GM12878 (cell line): ENCODE results near the gene CCDC15. TPM values are rescaled to one million over a fixed set of nuclear protein-coding genes. Genes with fewer than 3 reads are reported as not detected.

Experiments
- ATAC-seq: fragments of 200-7000 bp; cut with Tn5 transposase; 3 replicates; pipeline ENCODE4 v1.9.1; 2020; ENCODE audit warnings: mild to moderate bottlenecking, moderate library complexity
- BruUV-seq: library from RNA; stranded (reverse); fragments of 400-500 nt; replicated peaks from 2 replicates; lab custom pipeline; 2021; lab: Mats Ljungman, UMichigan
- CTCF ChIA-PET: fragments of 300-600 bp; sonication (Branson Sonifier 250); formaldehyde crosslinking; extraction: SDS; loops from one replicate; lab custom pipeline; 2021; ENCODE audit warnings: inconsistent platforms; lab: Yijun Ruan, JAX
- POLR2A ChIA-PET: fragments of 350-600 bp; formaldehyde crosslinking; extraction: SDS; loops from one replicate; lab custom pipeline; 2021; ENCODE audit warnings: inconsistent platforms; lab: Charles Lee
- RAD21 ChIA-PET: fragments of 300-600 bp; sonication (Branson Sonifier 250); formaldehyde crosslinking; loops from one replicate; lab custom pipeline; 2023; ENCODE audit warnings: antibody characterized with exemption; ENCODE audit not compliant: unreplicated experiment; lab: Charles Lee
- SMC1A ChIA-PET: fragments of 300-600 bp; sonication (Branson Sonifier 250); formaldehyde crosslinking; loops from one replicate; lab custom pipeline; 2023; ENCODE audit not compliant: unreplicated experiment, uncharacterized antibody; lab: Charles Lee
- DNase-seq: peaks from one replicate; pipeline ENCODE4 v3.0.0-alpha.2; 2011; ENCODE audit warnings: low read depth, low spot score
- FAIRE-seq: peaks from 3 replicates; lab custom pipeline; 2011; peaks lifted over from hg19 to GRCh38; lab: Jason Lieb, UNC
- H2AFZ ChIP-seq: 2 replicates; pipeline ENCODE4 v1.6.0; 2011; ENCODE audit warnings: low read depth, low read length, control low read depth; ENCODE audit not compliant: control insufficient read depth
- H3K27ac ChIP-seq: 2 replicates; pipeline ENCODE4 v1.5.1; 2011; ENCODE audit warnings: control low read depth; ENCODE audit not compliant: control insufficient read depth, insufficient read depth
- H3K27me3 ChIP-seq, 2 experiments: replicated peaks in 1 of 2; 2 replicates each; pipeline versions ENCODE4 v1.6.0 to v1.6.1; 2011; ENCODE audit warnings: low read length in 1 of 2; ENCODE audit not compliant: control insufficient read depth in 2 of 2, insufficient read depth in 2 of 2
- H3K36me3 ChIP-seq, 2 experiments: 2 replicates each; pipeline ENCODE4 v1.5.1; 2011; ENCODE audit warnings: low read length in 1 of 2; ENCODE audit not compliant: control insufficient read depth in 2 of 2, insufficient read depth in 2 of 2
- H3K4me1 ChIP-seq: 2 replicates; pipeline ENCODE4 v1.6.1; 2011; ENCODE audit warnings: mild to moderate bottlenecking, low read length, moderate library complexity, mixed read lengths; ENCODE audit not compliant: control insufficient read depth, insufficient read depth
- H3K4me2 ChIP-seq: 2 replicates; pipeline ENCODE4 v1.6.0; 2011; ENCODE audit warnings: control low read depth; ENCODE audit not compliant: control insufficient read depth, insufficient read depth
- H3K4me3 ChIP-seq: fragments of 200-600 bp; sonication (generic); 2 replicates; pipeline ENCODE4 v1.5.1; 2016
- H3K79me2 ChIP-seq: 2 replicates; pipeline ENCODE4 v1.6.0; 2011; ENCODE audit warnings: low read length; ENCODE audit not compliant: control insufficient read depth, insufficient read depth
- H3K9ac ChIP-seq: 2 replicates; pipeline ENCODE4 v1.8.0; 2011; ENCODE audit warnings: low read length, control low read depth, mixed read lengths; ENCODE audit not compliant: control insufficient read depth, insufficient read depth
- H3K9me3 ChIP-seq: replicated peaks from 3 replicates; pipeline ENCODE4 v1.5.1; 2011; ENCODE audit warnings: mild to moderate bottlenecking, low read length; ENCODE audit not compliant: control insufficient read depth, insufficient read depth
- H4K20me1 ChIP-seq: 2 replicates; pipeline ENCODE4 v1.6.0; 2011; ENCODE audit not compliant: control insufficient read depth, insufficient read depth
- BHLHE40 ChIP-seq, 2 experiments: fragments of 450-650 bp in 1 of 2; IDR thresholded peaks; 2 replicates each; pipeline ENCODE4 v1.6.1; 2011 to 2017; ENCODE audit warnings: low read depth in 2 of 2, borderline replicate concordance in 1 of 2, improper control_type of control experiment in 1 of 2, low read length in 1 of 2, mild to moderate bottlenecking in 1 of 2
- CBX5 ChIP-seq: sonication (generic); IDR thresholded peaks from 2 replicates; pipeline ENCODE4 v1.6.1; 2016; ENCODE audit warnings: low read depth, moderate library complexity, mild to moderate bottlenecking, inconsistent platforms
- CHD4 ChIP-seq: fragments of 200-600 bp; sonication (generic); IDR thresholded peaks from 2 replicates; pipeline ENCODE4 v1.6.1; 2016; ENCODE audit warnings: mild to moderate bottlenecking
- FOS ChIP-seq: IDR thresholded peaks from 3 replicates; pipeline ENCODE4 v1.6.1; 2011; ENCODE audit warnings: borderline replicate concordance; ENCODE audit not compliant: insufficient read length; ENCODE audit errors: extremely low read depth
- IRF4 ChIP-seq: IDR thresholded peaks from 2 replicates; pipeline ENCODE4 v1.6.1; 2011; ENCODE audit warnings: low read depth, low read length
- NR2F1 ChIP-seq: fragments of 450-650 bp; conservative IDR thresholded peaks from 2 replicates; pipeline ENCODE4 v1.6.1; 2017; ENCODE audit warnings: mild to moderate bottlenecking
- POLR2AphosphoS2 ChIP-seq: IDR thresholded peaks from 2 replicates; pipeline ENCODE4 v1.6.1; 2011; ENCODE audit warnings: low read depth, mild to moderate bottlenecking, low read length, improper control_type of control experiment, moderate library complexity
- POLR2AphosphoS5 ChIP-seq: IDR thresholded peaks from 2 replicates; pipeline ENCODE4 v1.6.1; 2011; ENCODE audit warnings: mild to moderate bottlenecking, low read length, inconsistent platforms
- ZSCAN29 ChIP-seq: fragments of 450-650 bp; IDR thresholded peaks from 2 replicates; pipeline ENCODE4 v1.6.1; 2017; ENCODE audit warnings: mild to moderate bottlenecking, moderate library complexity
- WGBS: methylation state at CpG from one replicate; pipeline ENCODE4 v1.1.6; 2016; ENCODE audit warnings: low lambda C conversion rate; ENCODE audit not compliant: insufficient replicate concordance, insufficient coverage; ENCODE audit errors: missing lambda C conversion rate; 5-methylcytosine and 5-hydroxymethylcytosine counted together
- in situ Hi-C: fragments of 300-500 bp; cut with MboI; formaldehyde crosslinking; loops from 9 replicates; pipeline ENCODE4 v1.14.3; 2018; ENCODE audit warnings: mixed read lengths
- intact Hi-C: fragments of 100-400 bp; cut with micrococcal nuclease; formaldehyde crosslinking; loops from one replicate; pipeline ENCODE4 v1.14.2; 2022; ENCODE audit not compliant: unreplicated experiment
- polyA plus RNA-seq, 11 experiments: library from polyadenylated mRNA; depleted of rRNA in 4 of 11; unstranded in 6 of 11; stranded (reverse) in 5 of 11; fragments of >200 nt; fragmentation: Nextera tagmentation in 4 of 11; fragmentation: Illumina TruSeq in 1 of 11; extraction: Ambion mirVana in 4 of 11; extraction: Trizol in 1 of 11; gene quantifications; 1 replicate in 1 of 11; 2 replicates in 10 of 11; pipeline versions ENCODE4 v1.2.1 to v1.2.3, GENCODE V29; 2011 to 2016; ENCODE audit warnings: inconsistent platforms in 2 of 11, missing spikeins in 2 of 11, low read depth in 1 of 11
- total RNA-seq, 4 experiments: library from RNA; depleted of rRNA in 3 of 4; stranded (reverse); fragments of >200 nt in 3 of 4; fragmentation: Illumina TruSeq in 1 of 4; extraction: Trizol in 1 of 4; gene quantifications; 2 replicates each; pipeline versions ENCODE4 v1.2.1 to v1.2.3, GENCODE V29; 2013 to 2021
- TF ChIP-seq, protein P1 (sequence below): IDR thresholded peaks from 2 replicates; pipeline ENCODE4 v1.6.1; 2012; ENCODE audit warnings: mild to moderate bottlenecking, low read depth, low read length

Gene CCDC15
- total and polyA plus RNA-seq, 10 of the 15 experiments (the other 5 are each of a cell fraction or from before 2014, with no cell fraction given): 2.0 to 5.3 (median 3.3) TPM

DNA sequence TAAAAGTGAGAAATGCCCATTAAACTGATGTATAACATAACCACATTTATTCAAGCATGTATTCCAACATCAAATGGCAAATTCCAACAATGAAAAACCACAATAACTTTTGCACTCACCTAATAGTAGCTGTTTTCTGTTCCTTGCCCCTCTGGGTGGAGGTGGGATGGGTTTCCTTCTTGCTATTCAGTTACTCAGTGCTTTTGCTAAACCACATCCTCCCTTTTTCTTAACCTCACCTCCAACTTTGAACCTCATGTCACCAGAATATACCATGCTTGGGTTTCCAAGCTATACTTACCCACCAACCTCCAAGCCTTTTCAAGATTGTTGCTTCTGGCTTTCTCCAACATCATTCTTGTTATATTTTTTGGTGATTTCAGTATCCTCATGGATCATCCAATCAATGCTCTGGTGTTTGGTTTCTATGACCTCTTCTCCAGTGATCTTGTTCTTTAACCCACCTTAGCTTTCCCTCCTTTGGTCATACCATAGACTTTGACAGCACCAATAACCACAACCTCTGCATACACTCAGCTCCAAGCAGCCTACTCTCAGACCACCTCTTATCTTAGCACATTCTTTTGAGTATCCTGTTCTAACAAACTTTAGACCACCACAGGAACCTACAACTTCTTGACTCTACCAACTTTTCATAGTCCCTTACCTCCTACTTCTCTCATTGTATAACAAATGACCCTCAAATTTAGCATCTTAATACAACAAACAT, 3.2 kb upstream of the CCDC15 start (continued):
- TF ChIP-seq, protein P1, sequence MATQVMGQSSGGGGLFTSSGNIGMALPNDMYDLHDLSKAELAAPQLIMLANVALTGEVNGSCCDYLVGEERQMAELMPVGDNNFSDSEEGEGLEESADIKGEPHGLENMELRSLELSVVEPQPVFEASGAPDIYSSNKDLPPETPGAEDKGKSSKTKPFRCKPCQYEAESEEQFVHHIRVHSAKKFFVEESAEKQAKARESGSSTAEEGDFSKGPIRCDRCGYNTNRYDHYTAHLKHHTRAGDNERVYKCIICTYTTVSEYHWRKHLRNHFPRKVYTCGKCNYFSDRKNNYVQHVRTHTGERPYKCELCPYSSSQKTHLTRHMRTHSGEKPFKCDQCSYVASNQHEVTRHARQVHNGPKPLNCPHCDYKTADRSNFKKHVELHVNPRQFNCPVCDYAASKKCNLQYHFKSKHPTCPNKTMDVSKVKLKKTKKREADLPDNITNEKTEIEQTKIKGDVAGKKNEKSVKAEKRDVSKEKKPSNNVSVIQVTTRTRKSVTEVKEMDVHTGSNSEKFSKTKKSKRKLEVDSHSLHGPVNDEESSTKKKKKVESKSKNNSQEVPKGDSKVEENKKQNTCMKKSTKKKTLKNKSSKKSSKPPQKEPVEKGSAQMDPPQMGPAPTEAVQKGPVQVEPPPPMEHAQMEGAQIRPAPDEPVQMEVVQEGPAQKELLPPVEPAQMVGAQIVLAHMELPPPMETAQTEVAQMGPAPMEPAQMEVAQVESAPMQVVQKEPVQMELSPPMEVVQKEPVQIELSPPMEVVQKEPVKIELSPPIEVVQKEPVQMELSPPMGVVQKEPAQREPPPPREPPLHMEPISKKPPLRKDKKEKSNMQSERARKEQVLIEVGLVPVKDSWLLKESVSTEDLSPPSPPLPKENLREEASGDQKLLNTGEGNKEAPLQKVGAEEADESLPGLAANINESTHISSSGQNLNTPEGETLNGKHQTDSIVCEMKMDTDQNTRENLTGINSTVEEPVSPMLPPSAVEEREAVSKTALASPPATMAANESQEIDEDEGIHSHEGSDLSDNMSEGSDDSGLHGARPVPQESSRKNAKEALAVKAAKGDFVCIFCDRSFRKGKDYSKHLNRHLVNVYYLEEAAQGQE: no peak
- no peak for TF ChIP-seq NR2F1
- TF ChIP-seq CHD4: no peak

DNA sequence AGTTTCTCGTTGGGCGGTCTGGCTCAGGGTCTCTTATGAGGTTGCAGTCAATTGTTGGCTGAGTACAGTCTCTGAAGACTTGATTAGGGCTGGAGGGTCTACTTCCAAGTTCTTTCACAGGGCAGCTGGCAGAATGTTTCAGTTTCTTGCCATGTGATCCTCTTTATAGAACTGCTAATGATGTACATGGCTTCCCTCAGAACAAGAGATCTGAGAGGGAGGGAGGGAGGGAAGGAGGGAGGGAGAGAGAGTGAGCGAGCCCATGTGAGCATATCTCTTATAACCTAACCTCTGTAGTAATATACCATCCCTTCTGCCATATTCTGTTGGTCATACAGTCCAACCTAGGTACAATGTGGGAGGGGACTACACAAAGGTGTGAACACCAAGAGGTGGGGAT, 2.7 kb upstream of the CCDC15 start:
- Histone ChIP-seq H3K4me2 (no peak overlapping the region), H3K27me3 (no peaks in the 10 kb centered on the region), H2AFZ (no peak overlapping the region), H3K36me3 (no peaks in the 10 kb centered on the region), H3K27ac (no peak overlapping the region), H3K9me3 (no peaks in the 10 kb centered on the region), H4K20me1 (no peaks in the 10 kb centered on the region), H3K79me2 (no peaks in the 10 kb centered on the region), H3K9ac (no peak overlapping the region), H3K4me1 (no peaks in the 10 kb centered on the region; the same call in 1 of the 2 replicates), H3K4me3 (no peak overlapping the region)
- ChIA-PET RAD21 (no interaction called here), POLR2A (interaction anchor here (1.5 kb wide), 1 partner anchor 161 kb away, joined by 5 read pairs; the partner anchor contains the start of gene TMEM218), CTCF (interaction anchor here (0.8 to 1.3 kb wide), 2 partner anchors 9 to 395 kb away, joined by 3 read pairs; no protein-coding TSS in a partner anchor), SMC1A (no interaction called here)
- in situ Hi-C loops (loop anchor here (10.0 to 25.0 kb wide), 2 partner anchors 193 to 936 kb away; partner anchors contain the start of gene HYLS1), intact Hi-C loops (no loop called here)
- no peak for FAIRE-seq
- BruUV-seq: no TSS peak
- DNase-seq: no peak
- TF ChIP-seq FOS: no peak
- TF ChIP-seq POLR2AphosphoS5: no peak
- TF ChIP-seq BHLHE40 (IDR thresholded peaks at IDR 0.05; ENCODE audit: borderline replicate concordance in 1 of 2, low read depth in 2 of 2, low read length in 1 of 2): no peak
- no peak for TF ChIP-seq CBX5
- TF ChIP-seq ZSCAN29: no peak
- TF ChIP-seq POLR2AphosphoS2: no peak
- no peak for TF ChIP-seq IRF4
- ATAC-seq: no peak
- 49% methylated on average over 3 of the region's 3 CpGs for WGBS
